Breast epithelium (tissue), 3 donors: ENCODE results near the gene ATP11C.

Experiments used
- POLR2A ChIP-seq: fragments of 450-650 bp; IDR thresholded peaks from one replicate; pipeline ENCODE4 v1.6.1; 2016; ENCODE audit warnings: antibody characterized with exemption, mild to moderate bottlenecking, moderate library complexity
- TF ChIP-seq, protein P1 (sequence below), 3 donors: fragments of 450-650 bp; IDR thresholded peaks; one replicate each; pipeline ENCODE4 v1.5.1; 2016 to 2017; ENCODE audit warnings: antibody characterized with exemption in 3 of 3, mild to moderate bottlenecking in 3 of 3, moderate library complexity in 3 of 3

DNA sequence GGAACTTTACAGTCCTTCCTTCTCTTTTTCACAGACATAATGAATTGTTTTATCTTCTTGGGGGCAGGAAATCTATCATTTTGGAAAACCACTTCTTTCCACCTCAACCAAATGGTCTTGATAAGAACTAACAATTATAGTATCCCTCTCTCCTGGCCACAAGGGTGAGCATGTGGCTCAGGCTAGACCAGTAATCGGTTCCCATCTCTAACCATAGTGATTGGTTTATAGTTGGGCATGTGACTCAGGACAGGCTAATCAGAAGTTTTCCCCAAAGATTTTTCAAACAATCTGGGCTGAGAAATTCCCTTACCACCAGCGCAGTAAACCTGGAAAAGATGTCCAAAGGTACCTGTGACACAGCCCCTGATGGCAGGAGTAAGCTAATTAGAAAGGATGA lies 36.4 kb upstream of the ATP11C start:
- no peak for TF ChIP-seq POLR2A
- TF ChIP-seq, protein P1, sequence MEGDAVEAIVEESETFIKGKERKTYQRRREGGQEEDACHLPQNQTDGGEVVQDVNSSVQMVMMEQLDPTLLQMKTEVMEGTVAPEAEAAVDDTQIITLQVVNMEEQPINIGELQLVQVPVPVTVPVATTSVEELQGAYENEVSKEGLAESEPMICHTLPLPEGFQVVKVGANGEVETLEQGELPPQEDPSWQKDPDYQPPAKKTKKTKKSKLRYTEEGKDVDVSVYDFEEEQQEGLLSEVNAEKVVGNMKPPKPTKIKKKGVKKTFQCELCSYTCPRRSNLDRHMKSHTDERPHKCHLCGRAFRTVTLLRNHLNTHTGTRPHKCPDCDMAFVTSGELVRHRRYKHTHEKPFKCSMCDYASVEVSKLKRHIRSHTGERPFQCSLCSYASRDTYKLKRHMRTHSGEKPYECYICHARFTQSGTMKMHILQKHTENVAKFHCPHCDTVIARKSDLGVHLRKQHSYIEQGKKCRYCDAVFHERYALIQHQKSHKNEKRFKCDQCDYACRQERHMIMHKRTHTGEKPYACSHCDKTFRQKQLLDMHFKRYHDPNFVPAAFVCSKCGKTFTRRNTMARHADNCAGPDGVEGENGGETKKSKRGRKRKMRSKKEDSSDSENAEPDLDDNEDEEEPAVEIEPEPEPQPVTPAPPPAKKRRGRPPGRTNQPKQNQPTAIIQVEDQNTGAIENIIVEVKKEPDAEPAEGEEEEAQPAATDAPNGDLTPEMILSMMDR (IDR thresholded peaks at IDR 0.05) = no peak
